Activated T-helper 17 cell treated with anti-CD3 and anti-CD28 coated beads, Interleukin-2, amount 50 U/mL, for 72 hours (primary cell): ENCODE results near the gene SKAP2. TPM values are rescaled to one million over a fixed set of nuclear protein-coding genes. Genes with fewer than 3 reads are reported as not detected.

Source experiments
- ATAC-seq: fragments of 150-1000 bp; cut with Tn5 transposase; replicated peaks from 2 replicates; pipeline ENCODE4 v1.10.0; 2021; ENCODE audit warnings: mild to moderate bottlenecking, moderate library complexity
- H3K27ac Mint-ChIP-seq: one replicate; pipeline ENCODE4 v1.8.0; 2022; ENCODE audit warnings: mixed read lengths
- H3K27me3 Mint-ChIP-seq: one replicate; pipeline ENCODE4 v1.8.0; 2022; ENCODE audit warnings: mixed read lengths
- H3K36me3 Mint-ChIP-seq: one replicate; pipeline ENCODE4 v1.8.0; 2022; ENCODE audit warnings: low read depth, mild to moderate bottlenecking, mixed read lengths
- H3K4me1 Mint-ChIP-seq: one replicate; pipeline ENCODE4 v1.8.0; 2022; ENCODE audit warnings: mixed read lengths
- H3K4me3 Mint-ChIP-seq: one replicate; pipeline ENCODE4 v1.8.0; 2022; ENCODE audit warnings: mild to moderate bottlenecking, mixed read lengths
- H3K9me3 Mint-ChIP-seq: one replicate; pipeline ENCODE4 v1.8.0; 2022; ENCODE audit warnings: mixed read lengths
- total RNA-seq, 2 donors: library from RNA; stranded (reverse); gene quantifications; one replicate each; pipeline ENCODE4 v1.2.3, GENCODE V29; 2022

Gene SKAP2
- total RNA-seq, 2 donors from 2014 or later = 11.5 to 14.3 TPM

GRCh38 chr7:26704036-26704435 is 160.4 kb downstream of the SKAP2 start:
- H3K4me1 Mint-ChIP-seq = no peaks in the 10 kb centered on the region
- H3K27ac Mint-ChIP-seq = no peak overlapping the region
- ATAC-seq = no peak
- no peak overlapping the region for H3K4me3 Mint-ChIP-seq
- peaks cover 10% of the 10 kb centered on the region for H3K27me3 Mint-ChIP-seq
- H3K9me3 Mint-ChIP-seq = no peaks in the 10 kb centered on the region
- no peaks in the 10 kb centered on the region for H3K36me3 Mint-ChIP-seq

- Mint-ChIP-seq H3K27ac (no peak overlapping the region), H3K9me3 (no peaks in the 10 kb centered on the region), H3K36me3 (no peaks in the 10 kb centered on the region), H3K4me1 (no peaks in the 10 kb centered on the region), H3K4me3 (no peak overlapping the region), H3K27me3 (peaks cover 10% of the 10 kb centered on the region)
- no peak for ATAC-seq
Measured at GRCh38 chr7:26700893-26701292, 163.5 kb downstream of the SKAP2 start.

DNA sequence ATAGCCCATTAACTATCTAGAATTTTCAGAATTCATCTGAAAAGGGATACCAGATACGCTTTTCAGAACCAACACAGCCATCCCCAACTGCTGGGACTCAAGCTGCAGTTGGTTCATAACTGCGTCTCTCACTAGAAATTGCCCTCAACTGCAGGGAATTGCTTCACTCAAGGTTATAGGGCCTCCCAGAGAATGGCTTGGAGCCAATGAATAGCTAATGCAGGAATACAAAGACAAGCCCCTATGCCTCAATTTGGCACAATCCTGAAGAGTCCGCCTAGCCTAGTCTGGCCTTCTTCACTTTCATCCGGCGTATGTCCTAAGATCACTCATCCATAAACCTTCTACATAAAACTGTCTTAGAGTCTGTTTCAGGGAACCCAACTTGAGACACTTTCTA is 164.0 kb downstream of the SKAP2 start:
- Mint-ChIP-seq H3K27me3 (peaks cover 10% of the 10 kb centered on the region), H3K4me1 (no peaks in the 10 kb centered on the region), H3K36me3 (no peaks in the 10 kb centered on the region), H3K4me3 (no peak overlapping the region), H3K27ac (no peak overlapping the region), H3K9me3 (no peaks in the 10 kb centered on the region)
- no peak for ATAC-seq

GRCh38 chr7:26699766-26700165 is 164.6 kb downstream of the SKAP2 start:
- H3K27me3 Mint-ChIP-seq = peaks cover 10% of the 10 kb centered on the region
- no peak overlapping the region for H3K27ac Mint-ChIP-seq
- no peaks in the 10 kb centered on the region for H3K36me3 Mint-ChIP-seq
- no peak for ATAC-seq
- H3K4me3 Mint-ChIP-seq = no peak overlapping the region
- no peaks in the 10 kb centered on the region for H3K4me1 Mint-ChIP-seq
- H3K9me3 Mint-ChIP-seq = no peaks in the 10 kb centered on the region

DNA sequence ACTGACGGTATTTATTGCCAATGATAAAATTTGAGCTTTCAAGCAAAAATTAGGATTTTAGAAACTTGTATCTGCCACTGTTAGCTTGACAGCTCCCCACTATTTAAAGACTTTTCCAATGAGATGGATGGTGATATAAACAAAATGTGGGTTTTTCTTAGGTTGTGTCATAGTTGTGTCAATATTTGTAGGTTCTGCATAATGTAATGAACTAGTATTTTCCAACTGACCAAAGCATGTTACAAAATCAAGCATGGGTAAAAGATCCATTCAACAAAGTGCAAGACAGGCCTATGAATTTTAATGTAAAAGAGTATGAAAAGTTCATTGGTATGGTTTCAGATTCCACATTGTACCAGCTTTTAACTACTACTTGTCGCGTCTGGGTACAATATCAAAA is 165.6 kb downstream of the SKAP2 start:
- Mint-ChIP-seq H3K27ac (no peak overlapping the region), H3K36me3 (no peaks in the 10 kb centered on the region), H3K4me1 (no peaks in the 10 kb centered on the region), H3K9me3 (no peaks in the 10 kb centered on the region), H3K27me3 (peaks cover 5% of the 10 kb centered on the region), H3K4me3 (no peak overlapping the region)
- no peak for ATAC-seq

DNA sequence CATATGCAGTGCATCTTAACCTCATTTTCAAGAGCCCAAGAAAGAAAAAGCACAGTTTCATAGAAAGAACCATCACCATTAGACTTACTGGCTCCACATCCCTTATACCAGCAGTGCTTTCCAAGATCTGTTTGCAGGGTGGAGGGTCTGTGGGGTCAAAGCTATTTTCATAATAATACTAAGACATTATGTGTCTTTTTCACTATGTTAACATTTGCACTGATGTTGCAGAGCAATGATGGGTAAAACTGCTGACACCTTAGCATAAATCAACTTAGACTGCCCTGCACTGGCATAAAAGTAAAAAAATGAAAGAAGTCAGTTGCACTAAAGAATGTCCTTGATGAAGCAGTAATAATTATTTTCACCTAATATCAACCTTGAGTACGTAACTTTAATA is 166.2 kb downstream of the SKAP2 start:
- Mint-ChIP-seq H3K4me3 (no peak overlapping the region), H3K27me3 (peaks cover 5% of the 10 kb centered on the region), H3K4me1 (no peaks in the 10 kb centered on the region), H3K9me3 (no peaks in the 10 kb centered on the region), H3K27ac (no peak overlapping the region), H3K36me3 (no peaks in the 10 kb centered on the region)
- no peak for ATAC-seq

- Mint-ChIP-seq H3K4me1 (no peaks in the 10 kb centered on the region), H3K27me3 (peaks cover 6% of the 10 kb centered on the region), H3K27ac (no peak overlapping the region), H3K9me3 (no peaks in the 10 kb centered on the region), H3K4me3 (no peak overlapping the region), H3K36me3 (no peaks in the 10 kb centered on the region)
- no peak for ATAC-seq
Measured at GRCh38 chr7:26696978-26697377, 167.4 kb downstream of the SKAP2 start.

DNA sequence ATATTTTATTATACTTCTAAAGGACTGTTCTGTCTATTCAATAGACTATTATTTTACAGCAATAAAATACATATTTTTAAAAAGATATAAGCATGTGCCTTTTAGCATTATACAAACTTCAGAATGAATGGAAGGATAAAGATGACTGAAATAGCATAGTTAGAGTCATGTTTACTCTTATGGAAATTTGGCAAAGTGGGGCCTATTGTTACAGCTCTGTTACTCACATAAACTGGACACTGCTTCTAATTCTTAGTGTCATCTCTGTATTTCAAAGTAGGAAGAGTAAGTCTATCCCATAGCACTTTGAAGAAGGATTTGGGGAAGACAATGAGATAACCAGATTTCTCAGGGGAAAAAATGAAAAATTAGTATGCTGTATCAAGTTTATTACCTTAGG is 168.2 kb downstream of the SKAP2 start:
- Mint-ChIP-seq H3K27me3 (peaks cover 9% of the 10 kb centered on the region), H3K4me1 (no peaks in the 10 kb centered on the region), H3K9me3 (no peaks in the 10 kb centered on the region), H3K27ac (no peak overlapping the region), H3K36me3 (no peaks in the 10 kb centered on the region), H3K4me3 (no peak overlapping the region)
- no peak for ATAC-seq

DNA sequence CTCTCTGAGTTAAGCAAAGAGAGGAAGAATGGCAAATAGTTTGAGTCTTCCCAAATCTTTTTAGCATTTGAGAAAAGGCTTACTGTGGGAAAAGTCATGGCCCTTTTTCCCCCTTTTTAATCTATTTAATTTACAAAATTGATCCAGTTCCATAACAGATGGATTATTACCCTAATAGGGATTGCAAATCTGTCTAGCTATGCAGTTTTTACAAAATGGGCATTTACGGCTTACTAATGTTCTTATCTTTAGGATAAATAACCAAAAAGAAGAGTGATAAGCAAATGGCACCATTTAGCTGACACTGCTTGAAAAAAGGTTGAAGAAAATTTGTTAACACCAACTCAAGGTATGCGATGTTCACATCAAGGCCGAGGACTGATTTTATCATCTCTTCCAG is 169.7 kb downstream of the SKAP2 start:
- H3K9me3 Mint-ChIP-seq = no peaks in the 10 kb centered on the region
- no peak for ATAC-seq
- H3K27me3 Mint-ChIP-seq = peaks cover 9% of the 10 kb centered on the region
- H3K27ac Mint-ChIP-seq = no peak overlapping the region
- no peak overlapping the region for H3K4me3 Mint-ChIP-seq
- no peaks in the 10 kb centered on the region for H3K36me3 Mint-ChIP-seq
- no peaks in the 10 kb centered on the region for H3K4me1 Mint-ChIP-seq

GRCh38 chr7:26694141-26694540 is 170.2 kb downstream of the SKAP2 start:
- H3K27me3 Mint-ChIP-seq = peaks cover 9% of the 10 kb centered on the region
- no peak overlapping the region for H3K27ac Mint-ChIP-seq
- H3K4me1 Mint-ChIP-seq = no peaks in the 10 kb centered on the region
- H3K36me3 Mint-ChIP-seq = no peaks in the 10 kb centered on the region
- no peak overlapping the region for H3K4me3 Mint-ChIP-seq
- no peak for ATAC-seq
- no peaks in the 10 kb centered on the region for H3K9me3 Mint-ChIP-seq

GRCh38 chr7:26691886-26692285 is 172.5 kb downstream of the SKAP2 start:
- Mint-ChIP-seq H3K36me3 (no peaks in the 10 kb centered on the region), H3K27me3 (peaks cover 12% of the 10 kb centered on the region), H3K4me1 (no peaks in the 10 kb centered on the region), H3K27ac (peak overlapping the region; percentile 57), H3K9me3 (no peaks in the 10 kb centered on the region), H3K4me3 (no peak overlapping the region)
- no peak for ATAC-seq

- H3K4me1 Mint-ChIP-seq = no peaks in the 10 kb centered on the region
- no peaks in the 10 kb centered on the region for H3K9me3 Mint-ChIP-seq
- no peaks in the 10 kb centered on the region for H3K36me3 Mint-ChIP-seq
- peaks cover 12% of the 10 kb centered on the region for H3K27me3 Mint-ChIP-seq
- H3K27ac Mint-ChIP-seq = peak overlapping the region; percentile 57
- ATAC-seq = no peak
- no peak overlapping the region for H3K4me3 Mint-ChIP-seq
Measured at GRCh38 chr7:26691406-26691805, 173.0 kb downstream of the SKAP2 start.

DNA sequence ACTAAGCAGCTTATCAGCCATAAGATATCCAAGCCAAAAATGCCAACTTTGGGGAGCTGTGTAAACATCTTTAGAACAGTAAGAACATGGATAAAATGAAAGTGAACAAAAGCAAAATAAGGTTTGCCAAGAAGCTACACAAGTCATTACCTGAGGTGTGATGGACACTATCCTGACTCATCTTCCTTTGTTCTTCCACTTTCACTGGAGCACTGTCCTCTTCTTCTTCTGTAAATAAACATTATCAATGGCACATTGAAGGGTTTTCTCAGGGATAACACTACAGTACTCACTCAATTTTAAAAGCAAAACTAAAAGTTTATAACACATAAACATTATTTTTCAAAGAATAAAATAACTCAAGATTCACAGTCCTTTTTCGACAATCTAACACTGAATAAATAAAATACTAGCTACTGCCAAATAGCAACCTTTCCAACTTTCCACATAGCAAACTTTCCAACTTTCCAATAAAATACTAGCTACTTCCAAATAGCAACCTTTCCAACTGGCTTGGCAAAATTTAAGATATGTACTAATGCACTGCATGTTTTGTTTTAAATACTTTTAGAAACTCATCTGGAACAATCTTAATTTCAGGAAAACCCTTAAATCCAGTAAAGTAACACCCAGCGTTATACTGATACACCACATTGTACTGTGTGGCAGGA is 174.1 kb downstream of the SKAP2 start:
- Mint-ChIP-seq H3K36me3 (no peaks in the 10 kb centered on the region), H3K27me3 (peaks cover 19% of the 10 kb centered on the region), H3K4me3 (no peak overlapping the region), H3K27ac (no peak overlapping the region), H3K9me3 (no peaks in the 10 kb centered on the region), H3K4me1 (no peaks in the 10 kb centered on the region)
- no peak for ATAC-seq

DNA sequence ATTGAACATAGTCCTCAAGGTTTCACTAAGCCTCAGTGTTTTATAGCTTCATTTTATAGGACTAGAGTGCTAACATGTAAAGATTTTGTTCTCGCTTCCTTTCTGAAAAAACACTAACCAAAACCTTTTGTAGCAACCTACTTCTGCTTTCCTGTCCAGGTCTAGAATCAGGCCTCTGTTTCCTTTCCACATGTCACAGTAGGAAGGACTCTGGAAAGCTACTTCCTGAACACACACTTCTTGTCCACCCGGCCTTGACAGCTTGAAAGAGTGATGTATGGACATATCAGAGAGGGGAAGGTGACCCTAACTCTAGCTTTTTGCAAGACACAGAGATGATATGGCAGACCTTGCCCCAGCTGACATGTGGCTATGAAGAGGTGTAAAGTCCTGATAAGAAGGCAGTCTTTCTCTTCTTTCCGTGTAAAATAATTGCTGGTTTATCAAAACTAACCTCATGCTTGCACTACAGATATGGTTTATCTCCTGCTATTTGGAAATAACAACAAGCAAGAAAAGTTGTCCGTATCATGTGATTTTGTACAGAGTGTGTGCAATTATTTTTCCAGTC is 175.4 kb downstream of the SKAP2 start:
- no peaks in the 10 kb centered on the region for H3K9me3 Mint-ChIP-seq
- peaks cover 29% of the 10 kb centered on the region for H3K27me3 Mint-ChIP-seq
- H3K4me1 Mint-ChIP-seq = no peaks in the 10 kb centered on the region
- H3K36me3 Mint-ChIP-seq = no peaks in the 10 kb centered on the region
- ATAC-seq = no peak
- H3K4me3 Mint-ChIP-seq = no peak overlapping the region
- no peak overlapping the region for H3K27ac Mint-ChIP-seq

- Mint-ChIP-seq H3K9me3 (no peaks in the 10 kb centered on the region), H3K4me3 (no peak overlapping the region), H3K27ac (no peak overlapping the region), H3K36me3 (no peaks in the 10 kb centered on the region), H3K27me3 (peaks cover 30% of the 10 kb centered on the region), H3K4me1 (no peaks in the 10 kb centered on the region)
- no peak for ATAC-seq
Measured at GRCh38 chr7:26688388-26688787, 176.0 kb downstream of the SKAP2 start.

DNA sequence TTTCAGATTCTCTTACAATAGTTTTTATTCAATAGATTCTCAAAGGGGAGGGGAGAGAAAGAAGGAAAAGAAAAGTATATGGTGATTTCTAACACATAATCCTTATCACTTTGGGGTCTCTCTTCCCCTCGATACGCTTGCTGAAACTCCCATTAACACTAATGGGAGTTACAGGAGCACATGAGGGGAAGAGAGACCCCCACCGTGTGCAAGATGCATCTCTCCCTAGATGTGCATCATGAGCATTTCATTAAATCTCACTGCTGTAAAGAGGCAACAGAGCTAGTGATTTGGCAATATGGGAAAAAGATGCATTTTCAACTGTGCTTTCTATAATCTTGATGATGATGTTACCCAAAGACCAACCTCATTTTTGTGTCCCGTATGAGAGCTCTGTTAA is 177.4 kb downstream of the SKAP2 start:
- Mint-ChIP-seq H3K27ac (no peak overlapping the region), H3K9me3 (no peaks in the 10 kb centered on the region), H3K36me3 (no peaks in the 10 kb centered on the region), H3K4me1 (no peaks in the 10 kb centered on the region), H3K27me3 (peaks cover 32% of the 10 kb centered on the region), H3K4me3 (no peak overlapping the region)
- no peak for ATAC-seq
